Stimulated activated CD8-positive, alpha-beta memory T cell treated with anti-CD3 and anti-CD28 coated beads, Interleukin-12 subunit alpha, Interleukin-12 subunit beta, amount 100 ng/mL, for 24 hours (primary cell): ENCODE results near the gene KCNT2.

Experiments
- DNase-seq: peaks from one replicate; pipeline ENCODE4 v3.0.0-alpha.2; 2020; ENCODE audit errors: extremely low read depth

KCNT2 gene

DNA sequence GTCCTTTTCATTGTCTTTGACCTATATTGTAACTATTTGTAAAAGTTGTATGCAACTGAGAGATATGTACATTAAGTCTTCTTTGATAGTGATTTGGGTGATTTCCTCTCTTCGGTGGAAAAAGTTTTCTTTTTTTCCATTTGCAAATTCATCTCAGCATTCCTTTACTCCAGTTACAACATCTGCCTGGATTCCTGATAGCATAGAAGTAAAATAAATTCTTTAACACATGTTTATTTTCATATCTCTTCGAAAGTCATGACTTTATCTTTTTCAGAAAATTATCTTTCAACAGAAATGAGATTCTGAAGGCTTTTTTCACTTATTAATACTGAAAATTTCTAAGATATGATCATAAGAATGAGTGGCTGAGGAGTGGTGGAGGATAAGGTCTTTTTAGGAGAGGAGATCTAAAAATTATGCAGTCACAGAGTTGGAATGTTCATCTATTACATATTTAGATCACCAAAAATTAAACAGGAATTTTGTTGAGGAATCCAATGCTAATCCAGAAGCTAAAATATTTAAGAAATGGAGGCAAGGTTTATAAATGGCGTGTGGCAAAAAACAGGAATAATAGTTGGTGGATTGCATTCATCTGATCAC is 400.5 kb downstream of the KCNT2 start:
- no peak for DNase-seq

DNA sequence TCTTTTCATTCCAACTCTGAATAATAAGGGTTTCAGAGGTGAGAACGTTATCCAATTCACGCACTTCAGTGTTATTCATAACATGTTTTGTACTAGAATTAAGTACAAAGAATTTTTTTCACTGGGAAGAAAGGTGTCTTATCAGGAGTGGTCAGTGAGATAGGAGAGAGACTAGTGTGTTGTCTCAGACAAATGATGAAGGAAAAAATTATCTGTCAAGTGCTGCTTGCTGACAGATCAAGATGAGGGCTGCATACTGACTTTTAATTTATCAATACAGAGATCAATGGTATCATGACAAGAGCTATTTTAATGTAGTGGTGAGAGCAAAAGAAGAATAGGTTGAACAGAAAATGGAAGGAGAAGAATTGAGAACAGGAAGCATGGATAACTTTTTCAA is 402.4 kb downstream of the KCNT2 start:
- DNase-seq: no peak

DNA sequence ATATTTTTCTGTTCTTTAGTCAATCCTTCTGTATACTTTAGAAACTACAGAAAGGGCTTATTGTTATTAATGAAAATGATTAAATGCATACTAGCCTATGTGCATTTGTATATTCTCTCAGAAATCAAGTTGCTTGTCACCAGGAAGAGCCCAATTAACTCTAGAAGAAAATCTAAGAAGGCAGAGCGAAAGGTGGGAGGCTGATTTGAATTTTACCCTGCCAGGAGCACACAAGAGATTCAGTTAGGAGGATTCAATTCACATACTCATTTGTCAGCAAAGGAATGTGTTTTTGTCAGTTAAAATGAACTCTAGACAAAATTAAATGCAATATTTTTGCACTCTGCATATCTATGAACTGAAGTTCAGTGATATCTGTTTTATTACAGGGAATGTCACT is 411.8 kb downstream of the KCNT2 start:
- DNase-seq: no peak

DNA sequence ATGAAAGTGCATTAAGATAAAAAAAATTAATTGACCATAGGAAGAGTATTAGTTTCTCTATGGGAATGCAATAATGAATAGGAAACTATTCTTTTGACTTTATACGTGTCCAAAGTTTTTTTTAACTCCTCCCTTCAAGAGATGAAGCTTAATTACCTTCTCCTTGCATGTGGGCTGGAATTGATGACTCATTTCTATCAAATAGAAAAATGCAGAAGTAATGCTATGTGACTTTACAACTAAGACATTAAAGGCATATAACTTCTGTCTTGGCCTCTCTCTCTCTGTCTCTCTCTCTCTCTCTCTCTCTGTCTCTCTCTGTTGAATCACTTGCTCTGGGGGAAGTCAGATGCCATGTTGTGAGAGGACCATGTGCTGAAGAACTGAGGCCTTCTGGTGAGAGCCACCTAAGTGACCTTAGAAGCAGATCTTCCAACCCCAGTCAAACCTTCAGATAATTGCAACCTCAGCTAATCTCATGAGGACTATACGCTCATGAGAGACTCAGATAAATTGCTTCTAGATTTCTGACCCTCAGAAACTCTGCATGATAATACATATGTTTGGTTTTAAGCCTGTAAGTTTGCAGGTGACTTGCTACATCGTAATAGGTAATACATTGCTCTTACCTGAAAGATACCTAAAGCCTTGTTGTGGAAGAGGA is 414.2 kb downstream of the KCNT2 start:
- DNase-seq: no peak

DNA sequence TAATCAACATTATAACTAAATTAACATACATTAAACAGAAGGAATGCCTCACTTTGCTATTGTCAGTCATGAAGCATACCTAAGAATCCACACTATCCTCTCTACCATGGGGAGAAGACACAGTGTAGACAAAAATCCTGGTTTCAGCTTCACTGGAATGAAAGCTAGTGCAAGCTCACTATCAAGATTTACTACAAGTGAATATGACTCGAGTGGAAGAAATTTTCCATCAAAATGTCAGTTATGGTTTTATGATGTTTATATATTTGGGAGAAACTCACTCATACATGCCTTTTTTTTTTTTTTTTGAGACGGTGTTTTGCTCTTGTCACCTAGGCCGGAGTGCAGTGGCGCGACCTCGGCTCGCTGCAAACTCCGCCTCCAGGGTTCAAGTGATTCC is 424.3 kb downstream of the KCNT2 start:
- no peak for DNase-seq

DNA sequence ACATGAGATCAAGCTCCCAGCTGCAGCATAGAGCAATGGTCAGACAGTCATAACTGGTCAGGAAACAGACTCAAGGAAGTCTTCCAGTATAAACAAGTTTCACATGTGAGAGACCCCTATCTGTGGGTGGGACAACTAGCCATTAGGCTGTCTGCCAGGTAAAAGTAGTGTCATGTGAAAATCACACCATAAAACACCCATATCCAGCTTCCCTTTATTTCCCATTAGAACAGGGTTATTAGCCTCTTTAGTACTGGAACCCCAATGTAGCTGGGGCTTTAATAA is 426.7 kb downstream of the KCNT2 start:
- DNase-seq: no peak

DNA sequence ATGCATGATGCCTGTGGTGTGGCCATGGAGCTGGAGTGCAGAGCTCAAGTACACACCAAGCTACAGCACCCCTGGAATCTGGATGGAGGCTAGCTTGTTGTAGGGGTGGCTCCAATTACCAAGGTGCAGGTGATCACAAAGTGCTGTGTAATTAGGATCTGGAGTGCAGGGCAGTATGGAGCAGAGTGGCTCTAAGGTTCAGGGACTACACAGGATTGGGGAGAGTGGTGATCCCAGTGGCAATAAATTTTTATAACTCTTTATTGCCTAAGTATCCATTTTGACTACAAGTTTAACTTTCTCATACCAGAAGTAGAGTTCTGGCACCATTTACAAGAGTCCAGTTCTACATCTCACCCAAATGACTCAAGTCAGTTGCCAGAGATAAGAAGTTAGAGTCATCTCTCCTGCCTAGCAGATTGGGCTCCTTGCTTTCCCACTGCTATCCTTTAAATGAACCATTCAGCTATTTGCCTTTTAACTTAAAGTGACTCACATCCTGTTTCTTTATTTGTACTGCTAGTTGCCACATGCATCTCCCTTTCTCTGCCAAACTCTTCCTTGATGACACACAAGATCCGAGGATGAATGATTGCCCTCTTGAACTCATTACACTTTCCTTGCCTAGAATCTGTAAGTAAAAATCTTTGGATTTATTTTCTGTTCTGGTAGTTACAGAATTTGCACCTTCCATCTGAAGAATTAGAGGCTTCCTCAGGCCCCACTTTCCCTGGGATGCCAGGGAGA is 427.2 kb downstream of the KCNT2 start:
- no peak for DNase-seq

DNA sequence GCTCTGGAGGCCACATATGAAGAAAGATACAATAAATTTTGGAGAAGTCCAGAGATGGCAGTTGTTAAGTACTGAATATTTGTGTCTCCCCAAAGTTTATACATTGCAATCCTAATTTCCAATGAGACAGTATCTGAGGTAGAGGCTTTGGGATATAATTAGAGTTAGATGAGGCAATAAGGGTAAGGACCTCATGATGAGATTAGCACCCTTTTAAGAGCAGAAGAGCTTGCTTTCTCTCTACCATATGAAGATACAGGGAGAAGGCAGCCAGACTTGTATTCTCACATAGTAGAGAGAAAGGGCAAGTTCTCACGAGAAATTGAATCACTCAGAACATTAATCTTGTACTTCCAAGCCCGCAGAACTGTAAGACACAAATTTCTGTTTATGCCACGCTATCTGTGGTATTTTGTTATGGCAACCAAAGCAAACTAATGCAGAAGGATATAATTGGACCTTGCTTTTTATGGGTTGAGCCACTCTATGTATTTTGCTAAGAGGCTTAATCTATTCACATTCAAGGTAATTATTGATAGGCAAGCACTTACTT is 430.1 kb downstream of the KCNT2 start:
- no peak for DNase-seq
